Measurements from ENCODE around the gene C10orf62. TPM values are rescaled to one million over a fixed set of nuclear protein-coding genes. Genes with fewer than 3 reads are reported as not detected.

C10orf62 gene
- total and polyA plus RNA-seq, 2 of the 8 experiments (the other 6 are each of a cell fraction or from before 2014, with no cell fraction given): 0.05 TPM; not detected in 1

DNA sequence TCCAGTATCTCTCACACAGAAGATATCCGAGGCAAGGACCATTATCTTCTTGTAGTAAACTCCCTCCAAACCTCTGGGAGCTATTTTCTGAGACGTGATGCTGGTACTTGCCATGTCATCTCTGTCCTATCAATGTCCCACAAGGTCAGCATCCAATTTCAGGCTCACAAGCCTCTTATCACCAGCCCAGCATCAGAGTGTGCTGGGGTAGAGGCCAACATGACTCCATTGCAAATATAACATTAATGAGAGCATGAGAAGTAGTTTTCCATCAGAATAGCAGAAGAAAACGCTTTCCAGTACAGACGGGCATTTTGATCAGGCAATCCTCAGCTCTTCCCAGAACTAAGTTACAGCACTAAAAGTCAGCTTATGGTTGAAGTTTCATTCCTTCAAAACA is 38.2 kb downstream of the C10orf62 start (continued):
- TF ChIP-seq, protein P1, sequence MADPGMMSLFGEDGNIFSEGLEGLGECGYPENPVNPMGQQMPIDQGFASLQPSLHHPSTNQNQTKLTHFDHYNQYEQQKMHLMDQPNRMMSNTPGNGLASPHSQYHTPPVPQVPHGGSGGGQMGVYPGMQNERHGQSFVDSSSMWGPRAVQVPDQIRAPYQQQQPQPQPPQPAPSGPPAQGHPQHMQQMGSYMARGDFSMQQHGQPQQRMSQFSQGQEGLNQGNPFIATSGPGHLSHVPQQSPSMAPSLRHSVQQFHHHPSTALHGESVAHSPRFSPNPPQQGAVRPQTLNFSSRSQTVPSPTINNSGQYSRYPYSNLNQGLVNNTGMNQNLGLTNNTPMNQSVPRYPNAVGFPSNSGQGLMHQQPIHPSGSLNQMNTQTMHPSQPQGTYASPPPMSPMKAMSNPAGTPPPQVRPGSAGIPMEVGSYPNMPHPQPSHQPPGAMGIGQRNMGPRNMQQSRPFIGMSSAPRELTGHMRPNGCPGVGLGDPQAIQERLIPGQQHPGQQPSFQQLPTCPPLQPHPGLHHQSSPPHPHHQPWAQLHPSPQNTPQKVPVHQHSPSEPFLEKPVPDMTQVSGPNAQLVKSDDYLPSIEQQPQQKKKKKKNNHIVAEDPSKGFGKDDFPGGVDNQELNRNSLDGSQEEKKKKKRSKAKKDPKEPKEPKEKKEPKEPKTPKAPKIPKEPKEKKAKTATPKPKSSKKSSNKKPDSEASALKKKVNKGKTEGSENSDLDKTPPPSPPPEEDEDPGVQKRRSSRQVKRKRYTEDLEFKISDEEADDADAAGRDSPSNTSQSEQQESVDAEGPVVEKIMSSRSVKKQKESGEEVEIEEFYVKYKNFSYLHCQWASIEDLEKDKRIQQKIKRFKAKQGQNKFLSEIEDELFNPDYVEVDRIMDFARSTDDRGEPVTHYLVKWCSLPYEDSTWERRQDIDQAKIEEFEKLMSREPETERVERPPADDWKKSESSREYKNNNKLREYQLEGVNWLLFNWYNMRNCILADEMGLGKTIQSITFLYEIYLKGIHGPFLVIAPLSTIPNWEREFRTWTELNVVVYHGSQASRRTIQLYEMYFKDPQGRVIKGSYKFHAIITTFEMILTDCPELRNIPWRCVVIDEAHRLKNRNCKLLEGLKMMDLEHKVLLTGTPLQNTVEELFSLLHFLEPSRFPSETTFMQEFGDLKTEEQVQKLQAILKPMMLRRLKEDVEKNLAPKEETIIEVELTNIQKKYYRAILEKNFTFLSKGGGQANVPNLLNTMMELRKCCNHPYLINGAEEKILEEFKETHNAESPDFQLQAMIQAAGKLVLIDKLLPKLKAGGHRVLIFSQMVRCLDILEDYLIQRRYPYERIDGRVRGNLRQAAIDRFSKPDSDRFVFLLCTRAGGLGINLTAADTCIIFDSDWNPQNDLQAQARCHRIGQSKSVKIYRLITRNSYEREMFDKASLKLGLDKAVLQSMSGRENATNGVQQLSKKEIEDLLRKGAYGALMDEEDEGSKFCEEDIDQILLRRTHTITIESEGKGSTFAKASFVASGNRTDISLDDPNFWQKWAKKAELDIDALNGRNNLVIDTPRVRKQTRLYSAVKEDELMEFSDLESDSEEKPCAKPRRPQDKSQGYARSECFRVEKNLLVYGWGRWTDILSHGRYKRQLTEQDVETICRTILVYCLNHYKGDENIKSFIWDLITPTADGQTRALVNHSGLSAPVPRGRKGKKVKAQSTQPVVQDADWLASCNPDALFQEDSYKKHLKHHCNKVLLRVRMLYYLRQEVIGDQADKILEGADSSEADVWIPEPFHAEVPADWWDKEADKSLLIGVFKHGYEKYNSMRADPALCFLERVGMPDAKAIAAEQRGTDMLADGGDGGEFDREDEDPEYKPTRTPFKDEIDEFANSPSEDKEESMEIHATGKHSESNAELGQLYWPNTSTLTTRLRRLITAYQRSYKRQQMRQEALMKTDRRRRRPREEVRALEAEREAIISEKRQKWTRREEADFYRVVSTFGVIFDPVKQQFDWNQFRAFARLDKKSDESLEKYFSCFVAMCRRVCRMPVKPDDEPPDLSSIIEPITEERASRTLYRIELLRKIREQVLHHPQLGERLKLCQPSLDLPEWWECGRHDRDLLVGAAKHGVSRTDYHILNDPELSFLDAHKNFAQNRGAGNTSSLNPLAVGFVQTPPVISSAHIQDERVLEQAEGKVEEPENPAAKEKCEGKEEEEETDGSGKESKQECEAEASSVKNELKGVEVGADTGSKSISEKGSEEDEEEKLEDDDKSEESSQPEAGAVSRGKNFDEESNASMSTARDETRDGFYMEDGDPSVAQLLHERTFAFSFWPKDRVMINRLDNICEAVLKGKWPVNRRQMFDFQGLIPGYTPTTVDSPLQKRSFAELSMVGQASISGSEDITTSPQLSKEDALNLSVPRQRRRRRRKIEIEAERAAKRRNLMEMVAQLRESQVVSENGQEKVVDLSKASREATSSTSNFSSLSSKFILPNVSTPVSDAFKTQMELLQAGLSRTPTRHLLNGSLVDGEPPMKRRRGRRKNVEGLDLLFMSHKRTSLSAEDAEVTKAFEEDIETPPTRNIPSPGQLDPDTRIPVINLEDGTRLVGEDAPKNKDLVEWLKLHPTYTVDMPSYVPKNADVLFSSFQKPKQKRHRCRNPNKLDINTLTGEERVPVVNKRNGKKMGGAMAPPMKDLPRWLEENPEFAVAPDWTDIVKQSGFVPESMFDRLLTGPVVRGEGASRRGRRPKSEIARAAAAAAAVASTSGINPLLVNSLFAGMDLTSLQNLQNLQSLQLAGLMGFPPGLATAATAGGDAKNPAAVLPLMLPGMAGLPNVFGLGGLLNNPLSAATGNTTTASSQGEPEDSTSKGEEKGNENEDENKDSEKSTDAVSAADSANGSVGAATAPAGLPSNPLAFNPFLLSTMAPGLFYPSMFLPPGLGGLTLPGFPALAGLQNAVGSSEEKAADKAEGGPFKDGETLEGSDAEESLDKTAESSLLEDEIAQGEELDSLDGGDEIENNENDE (IDR thresholded peaks at IDR 0.05; ENCODE audit: insufficient replicate concordance, low read length): no peak
- no peak for TF ChIP-seq RXRA (IDR thresholded peaks at IDR 0.05; ENCODE audit: insufficient read depth, low read depth, low read length)
- TF ChIP-seq, protein P2, sequence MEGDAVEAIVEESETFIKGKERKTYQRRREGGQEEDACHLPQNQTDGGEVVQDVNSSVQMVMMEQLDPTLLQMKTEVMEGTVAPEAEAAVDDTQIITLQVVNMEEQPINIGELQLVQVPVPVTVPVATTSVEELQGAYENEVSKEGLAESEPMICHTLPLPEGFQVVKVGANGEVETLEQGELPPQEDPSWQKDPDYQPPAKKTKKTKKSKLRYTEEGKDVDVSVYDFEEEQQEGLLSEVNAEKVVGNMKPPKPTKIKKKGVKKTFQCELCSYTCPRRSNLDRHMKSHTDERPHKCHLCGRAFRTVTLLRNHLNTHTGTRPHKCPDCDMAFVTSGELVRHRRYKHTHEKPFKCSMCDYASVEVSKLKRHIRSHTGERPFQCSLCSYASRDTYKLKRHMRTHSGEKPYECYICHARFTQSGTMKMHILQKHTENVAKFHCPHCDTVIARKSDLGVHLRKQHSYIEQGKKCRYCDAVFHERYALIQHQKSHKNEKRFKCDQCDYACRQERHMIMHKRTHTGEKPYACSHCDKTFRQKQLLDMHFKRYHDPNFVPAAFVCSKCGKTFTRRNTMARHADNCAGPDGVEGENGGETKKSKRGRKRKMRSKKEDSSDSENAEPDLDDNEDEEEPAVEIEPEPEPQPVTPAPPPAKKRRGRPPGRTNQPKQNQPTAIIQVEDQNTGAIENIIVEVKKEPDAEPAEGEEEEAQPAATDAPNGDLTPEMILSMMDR (IDR thresholded peaks at IDR 0.05; ENCODE audit: control extremely low read depth in 1 of 3, insufficient read depth in 1 of 3, low read depth in 1 of 3, low read length in 3 of 3): no peak
- no peak for TF ChIP-seq EZH2 (IDR thresholded peaks at IDR 0.05; ENCODE audit: low read depth, low read length, severe bottlenecking)
- TF ChIP-seq SIX5 (IDR thresholded peaks at IDR 0.05; ENCODE audit: low read depth, low read length): no peak
- TF ChIP-seq EP300 (IDR thresholded peaks at IDR 0.05; ENCODE audit: borderline replicate concordance in 1 of 2, low read depth in 2 of 2, low read length in 2 of 2): no peak
- TF ChIP-seq SIRT6 (IDR thresholded peaks at IDR 0.05; ENCODE audit: low read length): no peak
- no peak for TF ChIP-seq NRF1 (IDR thresholded peaks at IDR 0.05; ENCODE audit: low read depth, low read length)
- no peak for TF ChIP-seq JUND (IDR thresholded peaks at IDR 0.05; ENCODE audit: low read length)
